ACC112 (cell line): ENCODE measurements around the gene GAS2.

Experiments used
- H2AFZ ChIP-seq: fragments of 200-600 bp; sonication (generic); one replicate; pipeline ENCODE4 v1.6.0; 2017; ENCODE audit warnings: antibody characterized with exemption, low read length; ENCODE audit not compliant: unreplicated experiment
- H3K27ac ChIP-seq: fragments of 200-600 bp; sonication (generic); 2 replicates; pipeline ENCODE4 v1.5.1; 2014; ENCODE audit warnings: low read depth, mild to moderate bottlenecking, antibody characterized with exemption, low read length, moderate library complexity
- H3K27me3 ChIP-seq: fragments of 200-600 bp; sonication (generic); 2 replicates; pipeline ENCODE4 v1.6.1; 2014; ENCODE audit warnings: mild to moderate bottlenecking, antibody characterized with exemption, low read length, moderate library complexity, mixed read lengths; ENCODE audit not compliant: insufficient read depth
- H3K36me3 ChIP-seq: fragments of 200-600 bp; sonication (generic); 2 replicates; pipeline ENCODE4 v1.6.1; 2016; ENCODE audit warnings: mild to moderate bottlenecking, antibody characterized with exemption, low read length, moderate library complexity, mixed read lengths; ENCODE audit not compliant: insufficient read depth
- H3K4me1 ChIP-seq: fragments of 200-600 bp; sonication (generic); one replicate; pipeline ENCODE4 v1.6.1; 2016; ENCODE audit warnings: low read length, mixed read lengths; ENCODE audit not compliant: insufficient read depth, unreplicated experiment, control insufficient read depth
- H3K4me3 ChIP-seq: fragments of 200-600 bp; sonication (generic); 2 replicates; pipeline ENCODE4 v1.5.1; 2014; ENCODE audit warnings: mild to moderate bottlenecking, low read depth, low read length
- H3K79me2 ChIP-seq: fragments of 200-600 bp; sonication (generic); one replicate; pipeline ENCODE4 v1.6.0; 2016; ENCODE audit warnings: low read length; ENCODE audit not compliant: control insufficient read depth, unreplicated experiment, insufficient read depth

GAS2 gene

DNA sequence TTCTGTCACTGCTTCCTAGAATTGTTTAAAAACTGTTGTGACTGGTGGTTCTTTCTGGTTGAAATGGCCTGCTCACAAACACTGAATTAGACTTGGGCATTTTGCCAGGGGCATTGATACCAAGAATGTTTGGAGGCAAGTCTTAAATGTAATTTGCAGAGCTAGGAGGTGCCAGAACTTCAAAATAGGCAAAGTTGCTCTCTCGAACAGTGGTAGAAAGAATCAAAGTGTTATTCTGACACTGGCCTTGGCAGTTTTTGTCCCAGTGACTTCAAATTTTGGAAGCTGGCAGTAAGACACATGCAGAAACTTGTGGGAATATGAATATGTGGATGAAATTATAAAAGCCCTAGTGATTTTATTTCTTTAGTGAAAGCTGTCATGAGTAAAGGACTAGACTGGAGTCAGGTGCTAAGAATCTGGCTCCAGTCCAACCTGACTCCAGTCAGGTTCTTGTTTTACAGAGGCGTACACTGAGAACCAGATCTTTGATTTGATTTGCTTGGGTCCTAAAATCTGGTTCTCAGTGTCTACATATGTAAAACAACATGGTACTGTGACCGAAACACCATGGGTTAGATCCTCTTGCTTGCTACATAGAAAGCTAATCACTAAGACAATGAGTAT lies 142.3 kb downstream of the GAS2 start:
- no peaks in the 10 kb centered on the region for H3K36me3 ChIP-seq
- H3K4me3 ChIP-seq = no peak overlapping the region
- H3K27me3 ChIP-seq = 0 out of 2 replicates have a peak, but pooled peaks cover 5% of the 10 kb centered on the region
- no peak overlapping the region for H3K27ac ChIP-seq
- no peaks in the 10 kb centered on the region for H3K79me2 ChIP-seq
- no peak overlapping the region for H2AFZ ChIP-seq
- H3K4me1 ChIP-seq = peaks cover 13% of the 10 kb centered on the region

DNA sequence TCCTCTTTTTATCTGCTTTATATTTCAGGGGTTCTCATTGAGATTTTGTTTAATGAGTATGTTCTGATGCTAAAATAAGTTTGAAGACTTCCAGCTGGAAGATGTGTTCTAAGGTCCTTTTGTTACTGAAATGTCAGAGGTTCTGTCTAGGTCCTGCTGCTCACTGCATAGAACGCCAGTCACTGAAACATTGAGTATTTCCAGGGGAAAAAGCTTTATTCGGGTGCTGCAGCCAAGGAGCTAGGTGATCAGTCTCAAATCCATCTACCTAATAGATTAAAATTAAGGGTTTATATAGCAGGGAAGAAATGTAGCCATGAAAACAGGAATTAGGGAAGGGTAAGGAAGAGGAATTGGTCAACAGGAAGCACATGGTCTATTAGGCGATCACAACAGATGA lies 143.5 kb downstream of the GAS2 start:
- Histone ChIP-seq H3K4me3 (no peak overlapping the region), H2AFZ (no peak overlapping the region), H3K27ac (no peak overlapping the region), H3K36me3 (no peaks in the 10 kb centered on the region), H3K79me2 (no peaks in the 10 kb centered on the region), H3K27me3 (no peaks in the 10 kb centered on the region), H3K4me1 (peaks cover 13% of the 10 kb centered on the region)

DNA sequence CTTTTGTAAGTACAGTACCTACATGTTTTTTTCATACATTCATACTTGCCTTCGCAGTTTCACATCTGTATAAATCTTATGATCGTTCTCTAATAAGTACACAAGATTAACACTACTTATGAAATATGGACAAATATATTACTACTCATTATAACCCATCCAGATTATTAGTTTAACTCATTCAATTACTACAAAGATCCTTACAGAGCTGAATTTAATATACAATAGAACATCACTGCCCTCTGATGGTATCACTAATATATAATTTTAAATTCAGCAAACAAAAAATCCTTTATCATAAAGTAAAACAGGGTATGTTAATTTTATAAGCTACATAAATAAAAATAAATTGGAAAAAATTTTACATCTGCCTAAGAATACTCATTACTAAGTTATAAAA lies 155.8 kb downstream of the GAS2 start:
- Histone ChIP-seq H3K27ac (no peak overlapping the region), H3K79me2 (no peaks in the 10 kb centered on the region), H3K4me3 (no peak overlapping the region), H3K36me3 (0 out of 2 replicates have a peak, but pooled peaks cover 3% of the 10 kb centered on the region), H3K27me3 (no peaks in the 10 kb centered on the region), H3K4me1 (no peaks in the 10 kb centered on the region), H2AFZ (no peak overlapping the region)

DNA sequence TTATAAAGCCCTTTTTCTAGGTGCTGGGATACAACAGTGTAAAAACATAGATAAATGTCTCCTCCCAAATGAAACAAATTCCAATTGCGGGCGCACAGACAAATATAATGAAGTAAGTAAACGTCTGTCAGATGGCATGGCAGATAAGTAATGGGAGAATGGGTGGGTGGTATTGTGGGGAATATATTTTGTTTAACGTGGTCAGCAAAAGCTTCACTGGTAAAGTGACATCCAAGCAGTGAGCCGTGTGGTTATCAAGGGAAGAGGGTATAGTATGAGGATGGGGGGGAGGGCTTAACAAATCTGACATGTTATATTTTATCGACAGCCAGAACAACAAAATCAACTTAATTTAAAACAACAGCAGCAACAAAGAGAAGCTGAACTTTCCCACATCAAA lies 162.0 kb downstream of the GAS2 start:
- no peaks in the 10 kb centered on the region for H3K27me3 ChIP-seq
- H3K27ac ChIP-seq = no peak overlapping the region
- H2AFZ ChIP-seq = peak overlapping the region; percentile 100
- peak overlapping the region; percentile 96 for H3K4me3 ChIP-seq
- no peaks in the 10 kb centered on the region for H3K36me3 ChIP-seq
- peaks cover 8% of the 10 kb centered on the region for H3K79me2 ChIP-seq
- peaks cover 14% of the 10 kb centered on the region for H3K4me1 ChIP-seq

DNA sequence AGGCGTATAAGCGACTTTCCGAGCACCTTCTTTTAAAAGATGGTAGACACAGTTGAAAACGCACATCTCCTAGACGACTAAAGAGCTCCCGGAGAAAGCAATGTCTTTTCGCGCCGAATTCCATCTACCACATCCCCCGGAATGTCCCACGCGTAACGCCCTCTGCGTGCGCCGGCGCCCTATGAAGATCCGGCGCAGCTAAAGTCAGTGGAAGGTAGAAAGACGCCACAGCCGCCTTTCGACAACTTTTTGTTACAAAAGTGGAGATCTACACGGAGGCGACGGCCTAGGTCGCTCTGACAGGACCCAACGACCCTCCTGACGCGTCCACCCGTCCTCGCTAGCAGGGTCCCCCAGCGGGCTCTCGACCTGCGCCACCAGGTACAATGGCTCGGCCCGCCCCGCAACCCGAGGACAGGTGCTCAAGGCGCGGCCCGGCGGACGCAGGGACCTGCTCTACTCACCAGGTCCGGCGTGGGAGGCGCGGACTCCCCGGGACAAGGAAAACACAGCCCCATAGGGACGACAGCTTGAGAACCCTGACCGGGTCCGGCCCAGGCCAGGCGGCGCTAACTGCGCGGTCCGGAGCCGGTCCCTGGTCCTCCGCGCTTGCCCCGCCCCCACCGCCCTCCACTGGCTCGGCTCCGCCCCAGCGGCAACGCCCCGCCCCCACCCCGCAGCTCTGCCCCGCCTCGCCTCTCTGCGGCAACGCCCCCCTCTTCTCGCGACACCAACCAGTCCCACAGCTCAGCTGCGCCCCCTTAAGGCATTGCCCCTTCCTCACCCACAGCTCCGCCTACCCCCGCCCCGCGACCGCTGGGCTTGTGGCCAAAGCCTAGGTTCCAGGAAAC lies 163.0 kb downstream of the GAS2 start, which contains the start of gene SVIP:
Gene SVIP, minus strand, starts transcription at position 571 of the 851 bp plus-strand sequence. Its CDS starts 53 bp downstream, at position 518.
- H3K79me2 ChIP-seq = peaks cover 8% of the 10 kb centered on the region
- H3K4me1 ChIP-seq = peaks cover 14% of the 10 kb centered on the region
- H3K36me3 ChIP-seq = no peaks in the 10 kb centered on the region
- H3K4me3 ChIP-seq = peak within 1 kb of the TSS; percentile 96
- H3K27ac ChIP-seq = peak within 1 kb of the TSS; percentile 44
- peak within 1 kb of the TSS; percentile 100 for H2AFZ ChIP-seq
- no peaks in the 10 kb centered on the region for H3K27me3 ChIP-seq

DNA sequence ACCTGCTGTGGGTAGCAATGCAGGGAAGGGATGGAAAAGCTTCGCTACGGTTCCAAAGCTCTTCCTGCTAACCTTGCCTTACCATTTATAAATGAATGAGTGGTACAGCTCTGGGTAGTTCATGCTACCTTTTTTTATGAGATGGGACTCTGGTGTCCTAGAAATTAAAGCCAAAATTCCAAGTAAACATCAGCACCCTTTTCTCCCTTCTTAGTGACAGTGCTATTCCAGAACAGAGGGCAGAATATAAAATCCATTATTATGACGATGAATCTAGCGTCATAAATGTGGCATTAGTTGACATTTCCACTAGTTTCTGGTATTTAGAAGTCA lies 163.6 kb downstream of the GAS2 start:
- no peak overlapping the region for H3K27ac ChIP-seq
- H3K4me1 ChIP-seq = peaks cover 14% of the 10 kb centered on the region
- peak overlapping the region; percentile 96 for H3K4me3 ChIP-seq
- H3K36me3 ChIP-seq = no peaks in the 10 kb centered on the region
- H3K27me3 ChIP-seq = no peaks in the 10 kb centered on the region
- peaks cover 8% of the 10 kb centered on the region for H3K79me2 ChIP-seq
- H2AFZ ChIP-seq = no peak overlapping the region

DNA sequence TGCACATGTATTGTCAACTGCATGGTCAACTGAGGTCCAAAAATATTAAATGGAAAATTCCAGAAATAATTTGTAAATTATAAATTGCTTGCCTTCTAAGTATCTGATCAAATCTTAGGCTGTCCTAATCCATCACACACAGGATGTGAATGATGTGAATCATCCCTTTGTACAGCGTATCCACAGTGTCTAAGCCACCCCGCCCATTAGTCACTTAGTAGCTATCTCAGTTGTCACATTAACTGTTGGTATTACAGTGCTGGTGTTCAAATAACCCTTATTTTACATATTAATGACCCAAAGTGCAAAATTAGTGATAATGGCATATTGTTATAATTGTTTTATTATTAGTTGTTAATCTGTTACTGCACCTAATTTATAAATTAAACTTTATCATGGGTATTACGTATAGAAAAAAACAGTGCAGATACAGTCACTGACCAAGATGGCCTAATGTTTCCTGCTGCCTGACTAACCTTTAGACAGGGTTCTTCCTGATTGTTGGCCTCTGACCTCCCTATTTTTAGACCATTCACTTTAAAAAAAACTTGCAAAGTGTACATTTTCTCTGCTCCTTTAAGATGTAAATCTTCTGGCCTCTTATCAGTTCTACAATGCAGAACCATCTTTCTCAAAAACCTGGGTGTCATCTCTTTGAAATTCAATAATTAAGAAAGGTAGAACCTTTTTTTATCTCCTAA lies 166.1 kb downstream of the GAS2 start:
- peaks cover 14% of the 10 kb centered on the region for H3K4me1 ChIP-seq
- H3K27ac ChIP-seq = peak overlapping the region; percentile 7; the same call in 1 of the 2 replicates
- no peaks in the 10 kb centered on the region for H3K27me3 ChIP-seq
- H3K4me3 ChIP-seq = no peak overlapping the region
- no peaks in the 10 kb centered on the region for H3K36me3 ChIP-seq
- H2AFZ ChIP-seq = peak overlapping the region; percentile 5
- H3K79me2 ChIP-seq = peaks cover 8% of the 10 kb centered on the region

DNA sequence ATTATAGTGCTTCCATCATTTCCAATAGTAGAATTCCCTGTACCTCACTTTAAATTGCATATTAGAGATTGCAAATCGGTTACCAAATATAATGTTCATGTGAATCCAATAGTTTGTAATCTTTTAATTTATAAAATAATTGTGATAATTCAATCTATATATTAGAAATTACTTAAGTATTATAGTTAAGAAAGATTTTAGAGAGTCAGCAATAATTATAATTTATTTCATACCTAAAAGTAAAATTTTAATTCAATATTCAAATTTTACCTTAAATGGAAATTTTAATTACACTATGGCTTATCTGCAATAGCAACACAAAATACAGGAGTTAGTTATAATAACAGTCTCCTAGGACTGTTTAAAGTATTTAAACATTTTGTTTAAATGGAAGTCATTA lies 180.3 kb downstream of the GAS2 start:
- Histone ChIP-seq H2AFZ (no peak overlapping the region), H3K36me3 (no peaks in the 10 kb centered on the region), H3K4me1 (peaks cover 3% of the 10 kb centered on the region), H3K27me3 (no peaks in the 10 kb centered on the region), H3K79me2 (no peaks in the 10 kb centered on the region), H3K4me3 (no peak overlapping the region), H3K27ac (no peak overlapping the region)

DNA sequence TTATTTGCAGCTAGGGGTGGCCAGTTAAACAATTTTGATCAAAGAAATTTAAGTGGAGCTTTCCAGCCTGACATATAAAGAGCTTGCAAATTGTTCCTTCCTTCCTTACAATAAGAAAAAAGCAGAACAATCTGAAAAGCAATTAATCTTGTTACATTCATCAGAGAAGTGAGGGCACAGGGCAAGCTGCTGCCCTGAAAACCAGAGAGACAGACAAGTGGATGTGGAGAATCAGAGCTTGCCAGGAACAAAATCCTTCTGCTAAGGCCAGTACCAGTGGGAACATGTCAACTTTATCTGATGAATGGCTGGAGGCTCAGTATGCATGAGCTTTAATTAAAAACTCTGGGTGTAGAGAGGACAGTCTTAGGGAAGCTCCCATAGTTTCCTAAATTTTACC lies 185.1 kb downstream of the GAS2 start:
- H3K27ac ChIP-seq = no peak overlapping the region
- no peak overlapping the region for H3K4me3 ChIP-seq
- H2AFZ ChIP-seq = no peak overlapping the region
- H3K36me3 ChIP-seq = no peaks in the 10 kb centered on the region
- no peaks in the 10 kb centered on the region for H3K79me2 ChIP-seq
- no peaks in the 10 kb centered on the region for H3K4me1 ChIP-seq
- H3K27me3 ChIP-seq = no peaks in the 10 kb centered on the region

DNA sequence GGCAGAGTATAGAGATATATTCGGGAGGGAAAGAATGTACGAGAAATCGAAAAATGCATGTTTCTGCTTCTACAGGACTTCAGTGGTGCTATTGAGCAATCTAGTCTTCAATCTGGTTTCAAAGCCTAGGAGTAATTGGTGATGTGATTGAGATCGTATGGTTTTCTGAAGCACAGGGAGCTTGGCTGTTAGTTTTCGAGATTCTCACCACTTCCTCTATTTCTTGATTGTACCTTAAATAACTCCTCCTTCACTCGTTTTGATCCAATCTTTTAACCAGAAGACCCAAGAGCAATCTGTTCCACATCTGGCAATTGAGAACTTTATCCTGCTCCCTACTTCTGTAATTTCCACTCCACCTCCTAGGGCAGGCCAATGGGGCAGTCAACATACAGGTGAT lies 193.3 kb downstream of the GAS2 start:
- H3K27me3 ChIP-seq = no peaks in the 10 kb centered on the region
- H3K4me1 ChIP-seq = no peaks in the 10 kb centered on the region
- H3K36me3 ChIP-seq = no peaks in the 10 kb centered on the region
- no peak overlapping the region for H3K27ac ChIP-seq
- H3K4me3 ChIP-seq = no peak overlapping the region
- no peak overlapping the region for H2AFZ ChIP-seq
- H3K79me2 ChIP-seq = no peaks in the 10 kb centered on the region
